Caco-2 (cell line): ENCODE measurements around the gene RGS8. TPM values are rescaled to one million over a fixed set of nuclear protein-coding genes. Genes with fewer than 3 reads are reported as not detected.

Source experiments
- Bru-seq: library from RNA; stranded (reverse); fragments of 400-500 nt; gene quantifications from one replicate; lab custom pipeline; 2021; lab: Mats Ljungman, UMichigan
- BruChase-seq, 2 experiments: library from RNA; stranded (reverse); fragments of 400-500 nt; gene quantifications; one replicate each; lab custom pipeline; 2021; lab: Mats Ljungman, UMichigan
- BruUV-seq: library from RNA; stranded (reverse); fragments of 400-500 nt; replicated peaks from 2 replicates; lab custom pipeline; 2021; lab: Mats Ljungman, UMichigan
- CTCF ChIA-PET: fragments of 300-600 bp; sonication (Branson Sonifier 250); formaldehyde crosslinking; loops from one replicate; lab custom pipeline; 2022; ENCODE audit warnings: antibody characterized with exemption; lab: Charles Lee
- POLR2A ChIA-PET: fragments of 300-600 bp; sonication (Branson Sonifier 250); formaldehyde crosslinking; loops from one replicate; lab custom pipeline; 2022; ENCODE audit warnings: antibody characterized with exemption; lab: Charles Lee
- DNase-seq, 2 experiments: peaks; one replicate each; pipeline versions ENCODE4 v3.0.0 to v3.0.0-alpha.2; 2020 to 2022
- H3K27me3 ChIP-seq: replicated peaks from 2 replicates; pipeline ENCODE4 v1.6.0; 2011; ENCODE audit warnings: low read length; ENCODE audit not compliant: control insufficient read depth, insufficient read depth
- H3K36me3 ChIP-seq: 2 replicates; pipeline ENCODE4 v1.5.1; 2011; ENCODE audit warnings: low read length; ENCODE audit not compliant: control insufficient read depth, insufficient read depth
- H3K4me1 ChIP-seq: fragments of 250-450 bp; sonication (Bioruptor Pico); 2 replicates; pipeline ENCODE4 v1.5.1; 2020; ENCODE audit warnings: mild to moderate bottlenecking
- H3K4me3 ChIP-seq: 2 replicates; pipeline ENCODE4 v1.5.1; 2011; ENCODE audit warnings: low read depth, mild to moderate bottlenecking, control low read depth, low read length
- H3K9me3 ChIP-seq: fragments of 250-450 bp; sonication (Bioruptor Pico); 2 replicates; pipeline ENCODE4 v1.5.1; 2020; ENCODE audit warnings: mild to moderate bottlenecking, moderate library complexity
- H3K27ac Mint-ChIP-seq: one replicate; pipeline ENCODE4 v1.8.0; 2022; ENCODE audit warnings: mixed read lengths; ENCODE audit not compliant: unreplicated experiment
- H3K27me3 Mint-ChIP-seq: one replicate; pipeline ENCODE4 v1.8.0; 2022; ENCODE audit warnings: mixed read lengths; ENCODE audit not compliant: insufficient read depth, unreplicated experiment
- H3K36me3 Mint-ChIP-seq: one replicate; pipeline ENCODE4 v1.8.0; 2022; ENCODE audit warnings: mild to moderate bottlenecking, mixed read lengths; ENCODE audit not compliant: insufficient read depth, unreplicated experiment
- H3K4me1 Mint-ChIP-seq: one replicate; pipeline ENCODE4 v1.8.0; 2022; ENCODE audit warnings: low read depth, mixed read lengths; ENCODE audit not compliant: unreplicated experiment
- H3K4me3 Mint-ChIP-seq: one replicate; pipeline ENCODE4 v1.8.0; 2022; ENCODE audit warnings: mild to moderate bottlenecking, moderate library complexity, mixed read lengths; ENCODE audit not compliant: unreplicated experiment
- H3K9me3 Mint-ChIP-seq: one replicate; pipeline ENCODE4 v1.8.0; 2022; ENCODE audit warnings: mixed read lengths; ENCODE audit not compliant: unreplicated experiment
- intact Hi-C: fragments of 100-400 bp; cut with micrococcal nuclease; formaldehyde crosslinking; loops from one replicate; pipeline ENCODE4 v1.10.0; 2022; ENCODE audit not compliant: unreplicated experiment
- long read RNA-seq: library from polyadenylated mRNA; stranded (forward); transcript quantifications from one replicate; pipeline ENCODE4 v2.0.0, GENCODE V29; 2022
- total RNA-seq: library from RNA; stranded (reverse); gene quantifications from 2 replicates; pipeline ENCODE4 v1.2.3, GENCODE V29; 2022
- TF ChIP-seq, protein P1 (sequence below), 2 experiments: fragments of 200-600 bp in 1 of 2; IDR thresholded peaks; 1 replicate in 1 of 2; 2 replicates in 1 of 2; pipeline versions ENCODE4 v1.5.1 to v1.8.0; 2011 to 2022; ENCODE audit warnings: antibody characterized with exemption in 1 of 2, control low read depth in 1 of 2, inconsistent platforms in 1 of 2, low read depth in 1 of 2, low read length in 1 of 2, mild to moderate bottlenecking in 1 of 2, moderate library complexity in 1 of 2; ENCODE audit not compliant: insufficient read depth in 1 of 2, severe bottlenecking in 1 of 2, unreplicated experiment in 1 of 2

Gene RGS8, protein sequence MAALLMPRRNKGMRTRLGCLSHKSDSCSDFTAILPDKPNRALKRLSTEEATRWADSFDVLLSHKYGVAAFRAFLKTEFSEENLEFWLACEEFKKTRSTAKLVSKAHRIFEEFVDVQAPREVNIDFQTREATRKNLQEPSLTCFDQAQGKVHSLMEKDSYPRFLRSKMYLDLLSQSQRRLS
- total RNA-seq (not detected in 2 replicates), Bru-seq, nascent RNA (not detected), BruChase-seq, experiment 1, labeled RNA remaining after a 2-hour chase (not detected), BruChase-seq, experiment 2, labeled RNA remaining after a 6-hour chase (percentile 6 among the genes with signal in this experiment)
- long read RNA-seq, result 0 reads

DNA sequence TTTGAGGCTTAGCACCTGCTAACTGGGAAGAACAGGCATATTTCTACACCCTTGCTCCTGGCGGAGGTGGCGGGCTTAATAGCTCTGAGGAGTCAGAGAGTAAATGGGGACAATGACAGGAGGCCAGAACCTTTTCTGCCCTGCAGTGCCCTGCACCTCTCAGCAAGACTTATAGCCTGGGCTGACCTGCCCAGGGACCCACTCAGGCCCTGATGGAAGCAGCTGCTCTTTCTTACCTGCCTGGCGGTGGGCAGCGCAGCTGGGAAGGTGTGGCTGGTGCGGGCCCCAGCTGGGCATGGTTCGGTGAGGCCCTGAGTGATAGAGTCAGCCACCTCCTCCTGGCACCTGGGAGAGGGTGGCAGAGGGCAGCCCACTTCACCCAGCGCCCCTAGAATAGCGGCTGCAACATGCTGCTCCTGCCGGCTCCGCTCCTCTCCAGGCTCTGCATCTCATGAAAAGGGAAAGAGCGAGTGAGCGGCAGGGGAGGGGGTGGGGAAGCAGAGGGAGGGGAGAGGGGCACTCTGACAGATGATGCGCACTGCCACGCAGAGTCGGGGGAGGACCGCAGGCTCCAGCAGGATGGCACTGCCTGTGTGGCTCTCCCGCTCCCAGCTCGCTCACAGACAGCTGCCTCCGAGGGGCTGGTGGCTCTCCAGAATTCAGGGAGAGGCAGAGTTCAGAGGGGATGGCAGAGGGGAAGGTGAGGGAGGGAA is at the start of gene RGS8:
TSS of gene RGS8 (minus strand) at position 472 of the 713 bp plus-strand sequence. CDS start 14,938 bp downstream, outside the sequence.
- no peaks in the 10 kb centered on the region for H3K9me3 ChIP-seq
- BruUV-seq, result no TSS peak
- no peak within 1 kb of the TSS for H3K4me3 ChIP-seq
- H3K36me3 ChIP-seq, result no peaks in the 10 kb centered on the region
- no peak within 1 kb of the TSS for H3K4me3 Mint-ChIP-seq
- no peaks in the 10 kb centered on the region for H3K27me3 Mint-ChIP-seq
- intact Hi-C loops, result no loop called here
- H3K4me1 Mint-ChIP-seq, result peaks cover 22% of the 10 kb centered on the region
- TF ChIP-seq, protein P1, sequence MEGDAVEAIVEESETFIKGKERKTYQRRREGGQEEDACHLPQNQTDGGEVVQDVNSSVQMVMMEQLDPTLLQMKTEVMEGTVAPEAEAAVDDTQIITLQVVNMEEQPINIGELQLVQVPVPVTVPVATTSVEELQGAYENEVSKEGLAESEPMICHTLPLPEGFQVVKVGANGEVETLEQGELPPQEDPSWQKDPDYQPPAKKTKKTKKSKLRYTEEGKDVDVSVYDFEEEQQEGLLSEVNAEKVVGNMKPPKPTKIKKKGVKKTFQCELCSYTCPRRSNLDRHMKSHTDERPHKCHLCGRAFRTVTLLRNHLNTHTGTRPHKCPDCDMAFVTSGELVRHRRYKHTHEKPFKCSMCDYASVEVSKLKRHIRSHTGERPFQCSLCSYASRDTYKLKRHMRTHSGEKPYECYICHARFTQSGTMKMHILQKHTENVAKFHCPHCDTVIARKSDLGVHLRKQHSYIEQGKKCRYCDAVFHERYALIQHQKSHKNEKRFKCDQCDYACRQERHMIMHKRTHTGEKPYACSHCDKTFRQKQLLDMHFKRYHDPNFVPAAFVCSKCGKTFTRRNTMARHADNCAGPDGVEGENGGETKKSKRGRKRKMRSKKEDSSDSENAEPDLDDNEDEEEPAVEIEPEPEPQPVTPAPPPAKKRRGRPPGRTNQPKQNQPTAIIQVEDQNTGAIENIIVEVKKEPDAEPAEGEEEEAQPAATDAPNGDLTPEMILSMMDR (IDR thresholded peaks at IDR 0.05; ENCODE audit: insufficient read depth in 1 of 2, low read depth in 1 of 2, low read length in 1 of 2, severe bottlenecking in 1 of 2, unreplicated experiment in 1 of 2), result no peak
- POLR2A ChIA-PET, result no interaction called here
- H3K27me3 ChIP-seq, result no peaks in the 10 kb centered on the region
- no peaks in the 10 kb centered on the region for H3K9me3 Mint-ChIP-seq
- DNase-seq, result no peak
- no peaks in the 10 kb centered on the region for H3K36me3 Mint-ChIP-seq
- peaks cover 55% of the 10 kb centered on the region for H3K4me1 ChIP-seq
- H3K27ac Mint-ChIP-seq, result no peak within 1 kb of the TSS
- CTCF ChIA-PET, result no interaction called here

DNA sequence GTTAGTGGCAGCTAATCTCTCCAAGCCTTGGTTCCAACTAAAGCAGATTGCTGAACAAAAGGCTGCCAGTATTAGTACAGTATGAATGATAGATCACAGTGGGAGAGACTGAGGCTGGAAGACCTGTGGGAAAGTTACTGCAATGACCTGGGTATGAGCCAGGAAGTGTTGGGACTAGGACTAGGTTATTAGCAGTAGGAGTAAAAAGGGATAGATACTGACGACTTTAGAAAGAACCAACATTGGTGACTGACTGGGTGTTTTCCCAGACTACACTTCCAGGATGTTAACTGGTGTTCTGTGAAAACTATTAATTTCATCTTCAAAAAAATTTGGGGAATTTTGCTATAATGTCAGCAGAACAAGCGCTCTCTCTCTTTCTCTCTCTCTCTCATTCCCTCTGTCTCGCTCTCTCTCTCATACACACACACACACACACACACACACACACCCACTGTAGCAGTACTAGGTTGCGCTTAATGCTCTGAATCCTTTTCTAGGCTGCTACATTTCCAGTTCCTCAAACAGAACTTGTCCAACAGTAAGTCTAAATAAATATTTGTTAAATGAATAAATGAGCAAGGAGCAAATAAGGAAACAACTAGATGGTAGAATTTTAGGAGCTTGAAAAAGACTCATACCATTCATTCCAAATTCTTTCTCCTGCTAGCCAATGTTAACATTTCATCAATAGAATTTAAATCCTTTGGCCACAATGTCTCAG is 47.6 kb upstream of the RGS8 start:
- ChIA-PET POLR2A (no interaction called here), CTCF (interaction anchor here (1.4 kb wide), 1 partner anchor 51 kb away, joined by 6 read pairs; no protein-coding TSS in a partner anchor)
- H3K36me3 ChIP-seq, result no peaks in the 10 kb centered on the region
- Mint-ChIP-seq H3K27ac (no peak overlapping the region), H3K27me3 (peaks cover 4% of the 10 kb centered on the region), H3K4me1 (peaks cover 7% of the 10 kb centered on the region), H3K9me3 (no peaks in the 10 kb centered on the region), H3K4me3 (no peak overlapping the region), H3K36me3 (no peaks in the 10 kb centered on the region)
- no TSS peak for BruUV-seq
- H3K4me1 ChIP-seq, result no peaks in the 10 kb centered on the region
- DNase-seq, result peak in 1 of 2 experiments; percentile 18
- H3K4me3 ChIP-seq, result no peak overlapping the region
- H3K27me3 ChIP-seq, result no peaks in the 10 kb centered on the region; the same call in 1 of the 2 replicates
- no peaks in the 10 kb centered on the region for H3K9me3 ChIP-seq
- intact Hi-C loops, result no loop called here
- TF ChIP-seq, protein P1 (IDR thresholded peaks at IDR 0.05; ENCODE audit: insufficient read depth in 1 of 2, low read depth in 1 of 2, low read length in 1 of 2, severe bottlenecking in 1 of 2, unreplicated experiment in 1 of 2), result no peak

DNA sequence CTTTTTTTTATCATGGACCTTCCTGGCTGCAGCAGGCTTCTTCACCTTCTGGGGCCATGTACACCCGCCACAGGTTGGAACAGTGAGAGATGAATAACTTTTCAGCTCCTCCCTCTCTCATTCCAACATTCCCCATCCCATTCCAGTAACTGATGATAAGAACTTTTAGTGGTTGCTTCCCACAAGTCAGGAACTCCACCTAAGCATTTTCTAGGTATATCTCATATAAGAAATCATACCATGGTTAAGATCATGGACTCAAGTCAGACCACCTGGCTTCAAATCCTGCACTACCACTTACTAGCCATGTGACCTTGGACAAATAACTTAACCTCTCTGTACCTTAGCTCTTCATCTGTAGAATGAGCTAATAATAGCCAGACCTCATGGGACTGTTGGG is 42.5 kb upstream of the RGS8 start:
- BruUV-seq, result no TSS peak
- no peak overlapping the region for H3K27ac Mint-ChIP-seq
- H3K4me3 ChIP-seq, result no peak overlapping the region
- H3K4me1 Mint-ChIP-seq, result peaks cover 2% of the 10 kb centered on the region
- H3K36me3 Mint-ChIP-seq, result no peaks in the 10 kb centered on the region
- H3K36me3 ChIP-seq, result no peaks in the 10 kb centered on the region
- TF ChIP-seq, protein P1 (IDR thresholded peaks at IDR 0.05; ENCODE audit: insufficient read depth in 1 of 2, low read depth in 1 of 2, low read length in 1 of 2, severe bottlenecking in 1 of 2, unreplicated experiment in 1 of 2), result no peak
- CTCF ChIA-PET, result no interaction called here
- H3K27me3 ChIP-seq, result no peaks in the 10 kb centered on the region; the same call in 1 of the 2 replicates
- DNase-seq, result no peak
- POLR2A ChIA-PET, result no interaction called here
- H3K9me3 ChIP-seq, result no peaks in the 10 kb centered on the region
- H3K9me3 Mint-ChIP-seq, result no peaks in the 10 kb centered on the region
- intact Hi-C loops, result no loop called here
- H3K27me3 Mint-ChIP-seq, result peaks cover 4% of the 10 kb centered on the region
- H3K4me1 ChIP-seq, result no peaks in the 10 kb centered on the region
- H3K4me3 Mint-ChIP-seq, result no peak overlapping the region
